Uterus (tissue), 2 donors: ENCODE results near the gene TNRC18.

Experiments used
- POLR2A ChIP-seq, 2 donors: fragments of 450-650 bp; IDR thresholded peaks; one replicate each; pipeline ENCODE4 v1.6.1; 2016; ENCODE audit warnings: antibody characterized with exemption in 2 of 2, mild to moderate bottlenecking in 1 of 2, moderate library complexity in 1 of 2
- TF ChIP-seq, protein P1 (sequence below), 4 experiments: fragments of 200-600 bp in 2 of 4; fragments of 450-650 bp in 2 of 4; sonication (generic) in 2 of 4; IDR thresholded peaks; one replicate each; pipeline ENCODE4 v1.5.1; 2016 to 2019; ENCODE audit warnings: antibody characterized with exemption in 4 of 4, mild to moderate bottlenecking in 2 of 4, moderate library complexity in 1 of 4

DNA sequence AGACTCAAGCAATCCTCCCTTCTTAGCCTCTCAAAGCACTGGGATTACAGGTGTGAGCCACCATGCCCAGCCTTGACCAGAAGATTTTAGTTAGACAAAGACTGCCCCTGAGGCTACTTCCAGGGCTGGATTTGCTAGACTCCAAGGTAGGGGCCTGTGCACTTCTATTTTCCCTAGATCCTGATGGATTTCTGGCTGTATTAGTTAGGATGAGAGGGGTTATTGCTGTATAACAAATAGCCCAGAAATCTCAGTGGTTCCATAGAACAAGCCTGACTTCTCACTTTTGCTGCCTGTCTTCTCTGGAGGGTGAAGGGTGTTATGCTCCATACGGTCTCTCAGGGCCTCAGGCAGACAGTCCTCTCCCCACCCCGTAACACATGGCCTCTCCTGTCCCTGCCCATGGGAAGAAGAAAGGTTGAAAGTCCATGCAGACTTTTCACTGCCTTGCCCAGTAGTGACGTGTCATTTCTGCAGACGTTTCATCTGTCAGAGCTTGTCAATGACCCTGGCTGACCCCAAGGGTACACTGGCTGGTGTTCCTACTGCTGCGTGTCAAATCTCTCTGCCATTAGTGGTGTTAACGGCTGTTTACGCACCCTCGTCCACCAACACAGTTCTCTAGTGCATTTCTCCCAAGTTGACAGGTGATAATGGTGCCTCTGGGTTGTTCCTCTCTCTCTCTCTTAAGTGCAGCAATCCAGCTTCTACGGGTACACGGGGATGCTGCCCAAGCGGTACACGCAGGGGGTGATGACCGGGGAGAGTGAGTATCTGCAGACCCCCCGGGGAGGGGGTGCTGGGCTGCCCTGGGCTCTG is 129.3 kb downstream of the TNRC18 start:
- TF ChIP-seq, protein P1, sequence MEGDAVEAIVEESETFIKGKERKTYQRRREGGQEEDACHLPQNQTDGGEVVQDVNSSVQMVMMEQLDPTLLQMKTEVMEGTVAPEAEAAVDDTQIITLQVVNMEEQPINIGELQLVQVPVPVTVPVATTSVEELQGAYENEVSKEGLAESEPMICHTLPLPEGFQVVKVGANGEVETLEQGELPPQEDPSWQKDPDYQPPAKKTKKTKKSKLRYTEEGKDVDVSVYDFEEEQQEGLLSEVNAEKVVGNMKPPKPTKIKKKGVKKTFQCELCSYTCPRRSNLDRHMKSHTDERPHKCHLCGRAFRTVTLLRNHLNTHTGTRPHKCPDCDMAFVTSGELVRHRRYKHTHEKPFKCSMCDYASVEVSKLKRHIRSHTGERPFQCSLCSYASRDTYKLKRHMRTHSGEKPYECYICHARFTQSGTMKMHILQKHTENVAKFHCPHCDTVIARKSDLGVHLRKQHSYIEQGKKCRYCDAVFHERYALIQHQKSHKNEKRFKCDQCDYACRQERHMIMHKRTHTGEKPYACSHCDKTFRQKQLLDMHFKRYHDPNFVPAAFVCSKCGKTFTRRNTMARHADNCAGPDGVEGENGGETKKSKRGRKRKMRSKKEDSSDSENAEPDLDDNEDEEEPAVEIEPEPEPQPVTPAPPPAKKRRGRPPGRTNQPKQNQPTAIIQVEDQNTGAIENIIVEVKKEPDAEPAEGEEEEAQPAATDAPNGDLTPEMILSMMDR (IDR thresholded peaks at IDR 0.05) = no peak
- TF ChIP-seq POLR2A (IDR thresholded peaks at IDR 0.05) = no peak
